Stromal cell of bone marrow (primary cell): Measurements from ENCODE around the gene CBFA2T2.
A peak's percentile ranks its signal among the peaks of the same experiment; 100 is the strongest.
"Not testable (repeated sequence)": the region's sequence is repeated elsewhere in the genome, so short reads cannot be mapped to it uniquely, and the experiment has no call there.

Experiments
- DNase-seq: peaks from one replicate; pipeline ENCODE4 v3.0.0-alpha.2; 2012; ENCODE audit warnings: low read depth

The CBFA2T2 gene

DNA sequence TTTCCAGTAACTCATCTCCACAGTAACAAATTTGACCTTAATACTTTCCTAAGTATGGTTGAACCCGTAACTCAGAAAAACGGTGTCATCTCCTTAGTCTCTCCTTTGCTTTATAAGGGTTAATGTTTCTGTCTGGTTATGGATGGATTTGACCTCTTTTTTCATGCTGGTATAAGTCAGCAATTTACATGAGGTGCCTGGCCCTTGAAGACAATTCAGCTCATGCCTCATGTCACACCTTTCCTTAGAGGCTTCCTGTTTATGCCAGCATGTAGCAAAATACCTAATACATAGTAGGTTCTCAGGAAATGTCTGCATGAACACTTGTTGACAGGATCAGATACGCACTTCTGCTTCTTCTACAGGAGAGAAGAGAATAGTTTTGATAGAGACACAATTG, 134.5 kb downstream of the CBFA2T2 start:
- DNase-seq: no peak

DNA sequence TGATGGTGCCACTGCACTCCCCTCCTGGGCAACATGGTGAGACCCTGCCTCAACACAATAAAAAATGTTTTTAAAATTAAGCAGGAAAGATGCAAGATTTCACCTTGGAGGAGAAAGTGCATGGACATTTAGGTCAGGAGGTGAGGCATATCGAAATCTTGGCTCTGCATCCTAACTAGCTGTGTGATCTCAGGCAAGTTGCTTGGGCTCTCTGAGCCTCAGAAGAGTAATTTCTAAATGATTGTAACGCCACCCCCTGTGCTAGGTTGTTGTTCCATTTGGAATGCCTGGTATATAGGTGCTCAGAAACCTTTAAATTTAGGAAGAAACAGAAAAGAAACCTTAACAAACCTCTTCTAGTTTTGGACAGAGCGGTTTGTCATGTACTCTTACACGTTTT, 136.3 kb downstream of the CBFA2T2 start:
- no peak for DNase-seq

DNA sequence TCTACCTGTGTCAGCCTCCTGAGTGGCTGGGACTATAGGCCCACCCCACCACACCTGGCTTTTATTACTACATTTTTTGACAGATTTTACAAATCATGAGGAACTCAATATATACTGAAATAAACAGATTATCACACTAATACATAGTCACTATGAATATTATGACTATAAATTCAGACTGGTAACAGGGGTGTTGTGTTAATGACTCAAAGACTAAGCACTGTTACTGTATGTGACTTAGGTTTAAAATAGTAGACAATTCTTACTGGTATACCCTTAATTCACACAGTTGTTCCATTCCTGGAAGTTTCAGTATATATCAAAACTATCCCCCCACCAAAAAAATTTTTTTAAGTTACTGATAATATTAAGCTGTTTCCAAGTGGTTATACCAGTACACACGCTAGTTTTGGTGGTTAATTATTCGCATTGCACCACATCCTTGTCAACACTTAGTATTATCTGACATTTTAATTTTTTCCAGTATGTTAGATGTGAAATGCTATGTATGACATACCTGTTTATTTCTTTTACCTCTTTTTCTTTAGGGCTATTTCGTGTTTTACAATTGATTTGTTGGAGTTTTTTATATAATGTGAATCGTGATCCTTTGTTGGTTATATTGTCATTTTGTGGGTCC, 137.8 kb downstream of the CBFA2T2 start:
- no peak for DNase-seq

DNA sequence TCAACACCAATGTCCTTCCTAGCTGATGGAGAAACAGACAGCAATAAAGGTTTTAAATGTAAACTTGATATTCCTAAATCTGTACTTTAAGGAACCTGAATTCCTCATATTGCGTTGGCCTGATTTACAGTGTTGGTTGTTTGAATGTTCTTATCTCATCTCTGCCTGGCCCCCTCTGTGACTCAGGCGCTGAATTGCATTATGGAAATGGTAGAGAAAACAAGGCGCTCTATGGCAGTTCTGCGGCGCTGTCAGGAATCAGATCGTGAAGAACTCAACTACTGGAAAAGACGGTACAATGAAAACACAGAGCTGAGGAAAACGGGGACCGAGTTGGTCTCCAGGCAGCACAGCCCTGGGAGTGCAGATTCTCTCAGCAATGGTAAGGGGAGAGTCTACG, 139.6 kb downstream of the CBFA2T2 start:
- no peak for DNase-seq

DNA sequence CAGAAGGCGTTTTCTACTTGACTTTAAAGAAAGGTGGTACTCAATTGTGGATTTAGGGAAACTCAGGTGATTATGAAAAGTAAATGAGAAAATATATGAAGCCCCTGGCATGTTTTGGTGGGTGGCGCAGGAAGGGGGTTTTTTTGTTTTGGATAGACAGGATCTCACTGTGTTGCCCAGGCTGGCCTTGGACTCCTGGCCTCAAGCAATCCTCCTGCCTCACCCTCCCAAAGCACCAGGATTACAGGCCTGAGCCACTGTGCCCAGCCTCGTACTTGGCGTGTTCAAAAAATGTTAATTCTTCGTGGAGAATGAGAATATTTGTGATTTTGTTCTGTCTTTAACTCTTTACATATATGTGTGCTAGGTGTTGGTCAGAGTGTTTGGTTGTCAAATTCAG, 140.1 kb downstream of the CBFA2T2 start:
- DNase-seq: no peak

DNA sequence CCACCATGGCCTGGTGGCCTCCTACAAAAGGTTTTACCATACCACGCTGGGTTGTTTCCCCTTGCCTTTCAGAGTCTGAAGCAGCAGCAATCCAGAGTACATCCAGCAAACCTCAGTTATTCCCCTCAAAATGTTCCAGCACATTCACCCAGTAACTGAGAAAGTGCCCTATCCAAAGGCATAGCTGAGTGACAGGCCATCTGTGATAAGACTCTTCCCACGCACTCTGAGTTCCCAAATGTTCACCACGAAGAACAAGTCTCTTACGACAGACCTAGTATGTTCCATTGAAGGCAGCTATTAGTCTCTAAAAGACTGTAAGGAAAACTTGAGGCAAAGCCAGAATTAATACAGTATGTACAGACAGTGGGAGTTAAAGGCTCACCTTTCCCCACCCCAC, 140.6 kb downstream of the CBFA2T2 start:
- DNase-seq: no peak

DNA sequence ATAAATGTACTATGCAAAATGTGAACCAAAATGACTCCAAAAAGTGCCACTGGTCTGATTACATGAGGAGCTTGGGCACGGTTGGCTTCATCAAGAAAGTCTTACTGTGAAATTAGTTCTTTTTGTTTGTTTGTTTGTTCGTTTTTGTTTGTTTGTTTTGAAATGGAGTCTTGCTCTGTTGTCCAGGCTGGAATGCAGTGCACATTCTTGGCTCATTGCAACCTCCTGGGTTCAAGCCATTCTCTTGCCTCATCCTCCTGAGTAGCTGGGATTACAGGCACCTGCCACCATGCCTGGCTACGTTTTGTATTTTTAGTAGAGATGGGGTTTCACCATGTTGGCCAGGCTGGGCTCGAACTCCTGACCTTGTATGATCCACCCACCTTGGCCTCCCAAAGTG, 142.0 kb downstream of the CBFA2T2 start:
- not testable (repeated sequence) for DNase-seq

DNA sequence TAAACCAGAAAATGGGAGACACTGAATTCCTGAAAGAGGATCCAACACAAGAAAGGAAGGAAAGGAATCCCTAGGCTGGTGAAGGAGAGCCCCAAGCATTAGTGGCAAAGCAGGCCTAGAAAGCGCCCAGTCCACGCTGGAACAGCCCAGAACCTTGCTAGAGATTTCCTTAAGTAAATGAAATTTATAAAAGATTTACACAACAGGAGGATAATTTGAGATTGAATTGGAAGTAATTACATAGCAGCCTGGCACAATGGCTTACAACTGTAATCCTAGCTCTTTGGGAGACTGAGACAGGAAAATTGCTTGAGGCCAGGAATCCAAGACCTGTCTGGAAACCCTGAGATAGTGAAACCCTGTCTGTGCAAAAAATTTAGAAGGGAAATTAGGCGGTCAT, 145.4 kb downstream of the CBFA2T2 start:
- DNase-seq: no peak

DNA sequence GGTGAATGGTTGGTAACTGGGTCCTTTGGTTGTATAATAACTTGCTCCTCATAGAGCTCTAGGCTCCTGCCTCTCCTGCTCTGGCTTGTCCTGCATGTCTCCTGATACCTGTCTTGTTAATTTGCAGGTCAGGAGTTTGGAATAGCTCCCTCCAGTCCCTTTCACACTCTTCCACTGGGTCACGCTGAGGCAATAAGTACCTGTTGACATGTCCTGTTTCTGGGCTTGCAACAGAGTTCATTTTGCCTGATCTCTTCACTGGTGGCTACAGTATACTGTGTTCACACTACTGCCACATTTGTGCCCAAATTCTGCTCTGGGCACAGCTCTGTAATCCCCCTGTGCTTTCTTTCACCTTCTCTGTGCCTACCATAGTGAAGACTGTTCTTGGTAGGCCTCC, 146.9 kb downstream of the CBFA2T2 start:
- no peak for DNase-seq

DNA sequence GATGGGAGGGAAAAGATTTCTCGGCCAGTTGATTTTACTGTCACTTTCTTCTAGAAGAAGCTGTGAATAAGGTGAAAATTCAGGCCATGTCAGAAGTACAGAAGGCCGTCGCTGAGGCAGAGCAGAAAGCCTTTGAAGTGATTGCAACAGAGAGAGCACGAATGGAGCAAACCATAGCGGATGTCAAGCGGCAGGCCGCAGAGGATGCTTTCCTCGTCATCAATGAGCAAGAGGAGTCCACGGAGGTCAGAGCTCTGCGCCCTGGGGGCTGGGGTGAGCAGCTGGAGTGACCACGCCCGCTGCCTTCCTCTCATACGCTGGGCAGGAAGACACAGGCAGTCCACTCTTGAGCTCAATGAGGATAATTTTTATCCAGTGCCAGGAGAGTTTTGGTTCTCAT, 150.4 kb downstream of the CBFA2T2 start:
- DNase-seq: no peak

DNA sequence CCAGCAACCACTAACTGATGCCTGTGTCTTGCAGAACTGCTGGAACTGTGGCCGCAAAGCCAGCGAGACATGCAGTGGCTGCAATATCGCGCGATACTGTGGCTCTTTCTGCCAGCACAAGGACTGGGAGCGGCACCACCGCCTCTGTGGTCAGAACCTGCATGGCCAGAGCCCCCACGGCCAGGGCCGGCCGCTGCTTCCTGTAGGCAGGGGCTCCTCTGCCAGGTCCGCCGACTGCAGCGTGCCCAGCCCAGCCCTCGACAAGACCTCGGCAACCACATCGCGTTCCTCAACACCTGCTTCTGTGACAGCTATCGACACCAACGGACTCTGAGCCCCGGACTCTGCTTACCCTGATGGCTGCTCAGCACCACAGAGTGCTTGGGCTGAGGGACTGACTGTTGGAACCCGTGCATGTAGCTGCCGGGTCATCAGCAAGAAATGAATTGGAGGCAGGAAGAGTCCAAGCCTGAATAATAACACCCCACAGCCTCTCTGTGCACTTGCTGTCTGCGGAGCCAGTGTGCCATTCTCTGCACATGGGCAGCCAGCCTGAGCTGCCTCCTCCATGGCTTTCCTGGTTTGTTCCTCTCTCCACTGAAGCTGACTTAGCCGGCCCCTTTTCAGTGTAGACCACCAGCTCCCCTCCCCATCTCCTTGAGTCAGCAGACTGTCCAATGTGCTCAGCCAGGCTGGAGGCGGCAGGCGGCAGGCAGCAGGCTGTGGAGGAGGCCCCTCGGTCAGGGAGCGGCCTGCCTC, 154.6 kb downstream of the CBFA2T2 start:
- no peak for DNase-seq

DNA sequence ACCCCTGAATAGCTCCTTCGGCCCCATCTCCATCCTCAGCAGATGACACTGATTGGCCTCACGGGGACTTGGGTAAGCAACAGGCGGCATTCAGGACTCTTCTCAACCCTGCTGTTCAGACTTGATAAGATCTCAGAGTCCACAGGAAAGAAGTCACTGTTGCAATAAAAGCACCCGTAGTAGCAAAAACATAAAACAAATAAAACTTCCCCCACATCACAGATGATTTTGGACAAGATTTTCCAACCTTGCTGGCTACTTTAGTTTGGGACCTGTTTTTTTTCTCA, 155.1 kb downstream of the CBFA2T2 start:
- DNase-seq: no peak

DNA sequence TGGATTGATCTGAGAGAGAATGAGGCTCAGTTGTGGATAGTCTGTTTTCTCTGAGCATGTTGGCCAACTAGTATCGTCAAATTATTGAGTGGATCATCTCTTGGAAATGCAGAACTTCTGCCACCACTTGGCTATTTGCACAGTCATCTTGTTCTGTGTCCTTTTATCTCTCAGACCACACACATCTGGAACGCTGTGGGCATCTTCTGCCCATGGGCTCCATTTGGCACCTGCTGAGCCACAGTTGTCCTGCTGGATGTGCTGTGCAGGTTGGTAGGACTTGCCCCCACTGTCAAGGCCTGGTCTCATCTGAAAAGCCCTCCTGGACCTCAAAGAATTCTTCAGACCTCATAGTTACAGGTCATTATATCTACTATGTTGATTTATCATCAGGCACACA, 155.5 kb downstream of the CBFA2T2 start:
- DNase-seq: no peak

DNA sequence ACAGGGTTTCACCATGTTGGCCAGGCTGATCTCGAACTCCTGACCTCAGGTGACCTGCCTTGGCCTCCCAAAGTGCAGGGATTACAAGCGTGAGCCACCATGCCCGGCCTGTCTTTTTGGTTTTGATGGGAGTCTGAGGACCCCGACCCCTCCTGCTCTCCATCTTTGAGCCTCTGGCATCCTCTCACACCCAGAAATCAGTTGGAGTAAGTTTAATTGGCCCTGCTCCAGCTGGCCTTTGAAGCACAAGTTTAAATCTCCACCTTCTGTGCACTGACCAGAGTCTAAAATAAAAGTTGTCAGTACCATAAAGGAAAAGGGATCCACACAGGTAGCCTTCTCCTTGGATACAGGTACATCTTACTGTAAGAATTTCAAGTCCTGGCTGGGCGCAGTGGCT, 156.3 kb downstream of the CBFA2T2 start:
- no peak for DNase-seq

DNA sequence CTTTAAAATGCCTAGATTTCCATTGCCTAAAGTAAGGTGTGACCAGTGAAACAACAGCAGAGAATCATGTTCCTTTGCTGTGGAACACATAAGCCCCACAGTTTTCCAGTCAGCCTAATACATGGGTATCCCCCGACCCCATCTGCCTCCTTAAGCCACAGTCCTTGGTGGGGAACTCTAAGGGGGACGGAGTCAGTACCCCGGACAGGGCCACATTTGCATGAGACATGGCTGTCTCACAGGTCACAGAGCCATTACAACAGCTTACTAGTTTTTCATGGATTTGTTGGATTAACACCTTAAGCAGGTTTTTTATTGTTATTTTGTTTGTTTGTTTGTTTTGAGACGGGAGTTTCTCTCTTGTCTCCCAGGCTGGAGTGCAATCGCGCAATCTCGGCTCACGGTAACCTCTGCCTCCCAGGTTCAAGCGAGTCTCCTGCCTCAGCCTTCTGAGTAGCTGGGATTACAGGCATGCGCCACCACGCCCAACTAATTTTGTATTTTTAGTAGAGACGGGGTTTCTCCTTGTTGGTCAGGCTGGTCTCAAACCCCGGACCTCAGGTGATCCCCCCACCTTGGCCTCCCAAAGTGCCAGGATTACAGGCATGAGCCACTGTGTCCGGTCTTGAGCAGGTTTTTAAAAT, 157.2 kb downstream of the CBFA2T2 start:
- not testable (repeated sequence) for DNase-seq

DNA sequence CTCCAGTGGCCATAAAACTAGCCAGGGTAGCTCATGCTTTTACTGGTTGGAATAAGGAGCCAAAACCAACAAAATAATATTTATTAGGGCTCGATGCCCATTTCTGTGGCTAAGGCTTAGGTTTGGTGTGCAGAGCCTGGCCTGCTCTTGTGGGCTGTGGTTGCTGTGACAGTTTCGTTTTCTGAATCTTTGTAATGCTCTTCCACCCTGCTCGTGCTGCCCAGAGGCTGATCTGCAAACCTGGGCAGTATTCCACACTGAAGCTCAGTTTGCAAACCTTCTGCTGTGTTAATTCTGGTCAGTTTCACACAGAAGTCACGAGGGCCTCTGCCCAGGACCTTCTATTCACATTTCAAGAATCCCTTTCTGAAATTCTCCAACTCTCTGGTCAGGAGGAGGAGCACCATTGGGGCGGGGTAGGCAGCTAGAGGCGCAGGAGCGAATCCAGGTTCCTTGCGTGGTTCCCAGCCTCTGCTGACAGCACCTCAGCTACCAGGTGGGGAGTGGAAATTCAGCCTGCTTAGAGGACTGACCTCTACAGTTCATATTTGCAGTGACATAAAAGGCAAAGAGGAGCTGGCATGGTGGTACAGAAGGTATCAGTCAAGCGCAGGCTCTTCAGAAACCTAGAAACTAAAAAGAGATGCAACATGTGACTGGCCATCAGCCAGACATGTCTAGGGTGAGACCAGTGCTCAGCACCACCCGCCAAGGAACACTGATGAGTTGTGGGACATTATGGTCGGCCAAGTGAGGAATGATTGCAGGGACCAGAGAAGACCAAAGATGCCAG, 157.9 kb downstream of the CBFA2T2 start:
- peak; percentile 96 for DNase-seq

DNA sequence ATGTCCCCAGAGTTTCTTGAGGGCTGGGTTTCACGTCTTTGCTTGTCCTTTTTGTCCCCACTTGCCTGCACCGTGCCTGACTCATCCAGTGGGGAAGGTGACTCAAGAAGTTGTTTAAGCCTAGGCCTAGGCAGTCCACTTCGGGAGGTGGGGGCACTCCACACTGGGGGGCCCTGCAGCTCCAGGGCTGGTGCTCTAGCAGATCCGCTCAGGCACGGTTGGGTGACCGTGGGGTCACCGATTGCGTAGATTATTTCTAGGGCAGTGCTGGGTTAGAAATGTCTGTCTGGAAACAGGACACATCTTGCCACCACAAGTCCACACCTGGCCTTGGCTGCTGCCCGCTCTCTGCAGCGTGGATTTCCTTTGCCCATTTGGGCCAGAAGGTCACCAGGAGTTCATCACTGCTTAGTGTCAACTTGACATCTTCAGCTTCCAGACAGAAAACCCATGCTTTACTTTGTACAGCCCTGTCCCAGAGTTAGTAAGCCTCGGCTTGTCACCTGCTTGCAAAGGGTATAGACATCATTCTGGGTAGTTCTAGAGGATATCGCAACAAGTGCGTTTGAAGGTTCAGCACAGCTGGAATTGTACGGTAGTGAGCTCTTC, 158.6 kb downstream of the CBFA2T2 start:
- DNase-seq: no peak

DNA sequence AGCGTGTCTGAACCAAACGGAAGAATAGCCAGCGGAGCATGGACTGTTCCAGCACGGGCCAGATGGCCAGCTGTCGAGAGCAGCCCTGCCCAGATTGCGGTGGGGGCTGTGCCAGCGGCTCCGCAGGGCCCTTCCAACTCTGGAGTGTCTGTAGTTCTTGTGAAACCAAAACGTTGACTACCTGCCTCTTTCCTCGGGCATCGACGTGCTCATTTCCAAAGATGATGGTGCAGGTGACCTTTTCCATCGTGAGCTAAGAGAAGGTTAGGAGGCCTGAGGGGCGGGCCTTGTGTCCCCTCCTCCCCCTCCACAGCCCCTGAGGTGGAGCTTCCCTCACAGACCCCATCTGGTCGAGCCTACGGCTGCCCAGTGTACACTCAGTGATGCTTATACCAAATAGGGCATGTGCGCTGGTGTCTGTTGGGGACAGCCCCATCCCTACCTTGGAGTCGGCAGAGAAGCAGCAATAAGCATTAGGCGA, 159.3 kb downstream of the CBFA2T2 start:
- DNase-seq: no peak

DNA sequence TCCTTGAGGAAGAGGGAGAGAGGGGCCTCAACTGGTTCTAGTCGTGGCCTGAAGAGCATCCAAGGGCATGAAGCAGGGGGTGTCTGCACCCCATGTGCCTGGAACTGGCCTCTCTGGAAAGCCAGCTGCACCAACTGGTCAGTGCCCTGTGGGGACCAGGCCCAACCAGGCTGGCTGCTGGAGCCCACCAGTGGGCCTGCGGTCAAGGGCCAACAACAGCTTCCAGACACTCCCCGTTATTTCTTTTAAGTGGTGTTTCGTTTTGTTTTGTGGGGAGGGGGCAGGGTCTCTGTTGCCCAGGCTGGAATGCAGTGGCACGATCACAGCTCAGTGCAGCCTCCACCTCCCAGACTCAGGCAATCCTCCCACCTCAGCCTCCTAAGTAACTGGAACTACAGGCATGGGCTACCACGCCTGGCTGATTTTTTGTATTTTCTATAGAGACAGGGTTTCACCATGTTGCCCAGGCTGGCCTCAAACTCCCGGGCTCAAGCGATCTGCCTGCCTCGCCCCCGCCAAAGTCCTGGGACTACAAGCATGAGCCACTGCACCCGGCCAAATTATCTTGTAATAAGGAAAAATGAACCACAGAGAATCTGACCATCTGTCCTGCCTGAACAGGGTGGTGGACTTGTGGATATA, 160.3 kb downstream of the CBFA2T2 start:
- no peak for DNase-seq

DNA sequence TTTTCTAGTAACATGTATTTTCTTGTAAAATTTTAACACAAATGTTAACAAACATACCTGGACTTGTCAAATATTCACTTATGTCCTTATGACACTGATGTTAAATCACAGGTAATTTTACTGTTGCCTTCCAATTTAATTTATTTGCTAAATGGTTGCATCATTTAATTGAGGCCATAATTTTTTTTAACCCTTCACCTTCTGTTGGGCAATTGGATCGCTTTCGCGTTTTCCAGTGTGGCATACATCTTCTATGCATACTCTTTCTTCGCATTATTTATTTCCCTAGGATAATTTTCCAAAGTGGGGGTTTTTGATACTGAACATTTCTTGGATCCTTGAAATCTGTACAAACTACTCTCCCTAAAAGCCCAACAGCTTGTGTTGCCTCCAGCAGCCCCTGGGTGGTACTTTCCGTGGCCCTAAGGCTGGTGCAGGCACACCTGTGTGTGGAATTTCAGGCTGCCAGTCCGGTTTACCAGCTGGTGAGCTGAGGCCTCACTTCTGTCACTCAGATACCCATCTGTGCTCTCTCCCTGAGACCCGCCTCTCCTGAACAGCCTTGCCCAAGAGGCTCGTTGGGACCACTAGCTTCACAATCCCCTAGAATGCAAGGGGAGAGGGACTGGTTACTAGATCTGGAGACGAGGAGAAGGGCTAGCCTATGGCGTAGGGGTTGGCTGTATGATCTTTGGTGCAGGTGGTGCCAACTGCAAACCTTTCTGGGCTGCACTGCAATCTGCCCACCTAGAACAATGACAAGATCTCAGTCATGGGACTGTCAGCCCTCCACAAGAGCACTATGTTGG, 161.1 kb downstream of the CBFA2T2 start:
- DNase-seq: no peak

DNA sequence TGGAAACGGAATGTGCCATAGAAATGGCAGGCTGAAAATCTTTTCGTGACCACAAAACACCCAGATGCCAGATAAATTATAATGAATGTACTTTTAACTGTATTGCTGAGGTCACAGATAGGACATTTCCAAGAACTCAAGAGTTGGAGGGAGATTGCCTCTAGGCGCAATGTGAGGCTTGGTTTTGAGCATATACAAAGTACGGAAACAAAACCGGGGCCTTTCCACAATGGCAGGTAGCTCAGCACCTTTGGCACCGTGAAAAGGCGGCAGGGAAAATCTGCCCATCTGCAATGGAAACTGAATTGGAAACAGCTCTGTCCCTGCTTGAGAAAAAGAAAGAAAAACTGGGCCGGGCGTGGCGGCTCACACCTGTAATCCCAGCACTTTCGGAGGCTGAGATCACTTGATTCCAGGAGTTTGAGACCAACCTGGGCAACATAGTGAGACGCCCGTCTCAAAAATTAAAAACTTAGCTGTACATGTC, 161.7 kb downstream of the CBFA2T2 start:
- no peak for DNase-seq
